Measurements from ENCODE around the gene SBF2.

DNA sequence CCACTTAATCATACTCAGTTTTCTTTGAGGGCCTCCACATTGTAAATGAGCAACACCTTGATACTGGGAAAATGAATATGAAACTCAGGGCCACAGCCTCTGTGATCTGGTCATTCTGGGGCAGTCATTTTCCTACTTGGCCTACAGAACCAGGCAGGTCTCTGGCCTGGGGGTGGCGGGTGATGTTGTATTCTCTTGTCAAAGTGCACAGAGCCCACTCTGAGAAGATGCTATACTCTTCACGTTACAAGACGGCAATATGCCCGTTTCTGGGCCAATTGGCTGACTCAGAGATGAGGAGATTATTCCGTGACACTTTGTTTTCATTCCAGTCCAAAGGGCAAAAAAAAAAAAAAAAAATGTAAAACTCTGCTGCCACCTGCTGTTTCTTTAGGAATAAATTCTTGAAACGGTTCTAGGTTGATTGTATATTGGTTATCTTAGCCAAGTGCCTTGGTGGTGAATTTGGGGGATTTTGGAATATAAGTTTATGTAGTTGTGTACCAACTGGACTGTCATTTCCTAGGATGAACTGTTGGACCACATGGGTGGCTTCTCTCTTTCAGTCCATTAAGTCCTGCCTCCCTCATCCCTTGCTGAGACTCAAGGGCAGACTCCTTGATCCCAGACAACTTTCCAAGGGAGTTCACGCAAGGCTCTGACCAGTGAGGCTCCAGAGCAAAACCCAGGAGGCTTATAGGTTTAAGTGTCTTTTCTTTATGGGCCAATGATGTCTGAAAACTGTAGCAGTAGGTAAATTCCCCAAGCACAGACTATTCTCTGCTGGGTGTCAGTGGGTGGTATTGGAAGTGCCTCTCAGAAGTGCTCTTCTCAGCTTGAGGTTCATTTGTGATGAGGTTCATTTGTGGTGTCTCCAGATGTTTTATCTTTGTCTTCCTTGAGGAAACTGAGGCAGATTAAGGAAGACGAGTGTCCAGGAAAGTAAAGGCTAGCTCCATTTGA, 29.1 kb upstream of the SBF2 start:
- TF ChIP-seq, protein P1, sequence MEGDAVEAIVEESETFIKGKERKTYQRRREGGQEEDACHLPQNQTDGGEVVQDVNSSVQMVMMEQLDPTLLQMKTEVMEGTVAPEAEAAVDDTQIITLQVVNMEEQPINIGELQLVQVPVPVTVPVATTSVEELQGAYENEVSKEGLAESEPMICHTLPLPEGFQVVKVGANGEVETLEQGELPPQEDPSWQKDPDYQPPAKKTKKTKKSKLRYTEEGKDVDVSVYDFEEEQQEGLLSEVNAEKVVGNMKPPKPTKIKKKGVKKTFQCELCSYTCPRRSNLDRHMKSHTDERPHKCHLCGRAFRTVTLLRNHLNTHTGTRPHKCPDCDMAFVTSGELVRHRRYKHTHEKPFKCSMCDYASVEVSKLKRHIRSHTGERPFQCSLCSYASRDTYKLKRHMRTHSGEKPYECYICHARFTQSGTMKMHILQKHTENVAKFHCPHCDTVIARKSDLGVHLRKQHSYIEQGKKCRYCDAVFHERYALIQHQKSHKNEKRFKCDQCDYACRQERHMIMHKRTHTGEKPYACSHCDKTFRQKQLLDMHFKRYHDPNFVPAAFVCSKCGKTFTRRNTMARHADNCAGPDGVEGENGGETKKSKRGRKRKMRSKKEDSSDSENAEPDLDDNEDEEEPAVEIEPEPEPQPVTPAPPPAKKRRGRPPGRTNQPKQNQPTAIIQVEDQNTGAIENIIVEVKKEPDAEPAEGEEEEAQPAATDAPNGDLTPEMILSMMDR (IDR thresholded peaks at IDR 0.05): peak in 5 of 6 experiments; percentile 19 to 81 (median 54)
- TF ChIP-seq POLR2A (IDR thresholded peaks at IDR 0.05): no peak
